MCF 10A (cell line): ENCODE results near the gene PDIK1L. TPM values are rescaled to one million over a fixed set of nuclear protein-coding genes. Genes with fewer than 3 reads are reported as not detected.

Experiments
- BruUV-seq: library from RNA; stranded (reverse); fragments of 400-500 nt; replicated peaks from 2 replicates; lab custom pipeline; 2021; lab: Mats Ljungman, UMichigan
- CTCF ChIA-PET: fragments of 300-600 bp; sonication (Branson Sonifier 250); formaldehyde crosslinking; extraction: SDS; loops from one replicate; lab custom pipeline; 2021; ENCODE audit warnings: antibody characterized with exemption, inconsistent platforms; lab: Yijun Ruan, JAX
- POLR2A ChIA-PET: fragments of 300-600, 350-650 bp; sonication (Branson Sonifier 250); formaldehyde crosslinking; extraction: SDS; loops from one replicate; lab custom pipeline; 2020; ENCODE audit warnings: antibody characterized with exemption, inconsistent platforms; lab: Yijun Ruan, JAX
- DNase-seq: peaks from one replicate; pipeline ENCODE4 v3.0.0-alpha.2; 2018; ENCODE audit not compliant: unreplicated experiment
- H3K27ac Mint-ChIP-seq: one replicate; pipeline ENCODE4 v1.8.0; 2022; ENCODE audit warnings: mild to moderate bottlenecking, low read depth, mixed read lengths; ENCODE audit not compliant: unreplicated experiment
- H3K27me3 Mint-ChIP-seq: one replicate; pipeline ENCODE4 v1.8.0; 2022; ENCODE audit warnings: mixed read lengths; ENCODE audit not compliant: insufficient read depth, unreplicated experiment
- H3K36me3 Mint-ChIP-seq: one replicate; pipeline ENCODE4 v1.8.0; 2022; ENCODE audit warnings: mild to moderate bottlenecking, moderate library complexity, mixed read lengths; ENCODE audit not compliant: insufficient read depth, unreplicated experiment
- H3K4me1 Mint-ChIP-seq: one replicate; pipeline ENCODE4 v1.8.0; 2022; ENCODE audit warnings: mixed read lengths; ENCODE audit not compliant: insufficient read depth, unreplicated experiment
- H3K4me3 Mint-ChIP-seq: one replicate; pipeline ENCODE4 v1.8.0; 2022; ENCODE audit warnings: mild to moderate bottlenecking, moderate library complexity, mixed read lengths; ENCODE audit not compliant: unreplicated experiment
- H3K9me3 Mint-ChIP-seq: one replicate; pipeline ENCODE4 v1.8.0; 2022; ENCODE audit warnings: mixed read lengths; ENCODE audit not compliant: unreplicated experiment
- intact Hi-C: fragments of 100-400 bp; cut with micrococcal nuclease; formaldehyde crosslinking; loops from 2 replicates; pipeline ENCODE4 v1.14.1; 2022
- total RNA-seq: library from RNA; stranded (reverse); gene quantifications from 2 replicates; pipeline ENCODE4 v1.2.3, GENCODE V29; 2022
- TF ChIP-seq, protein P1 (sequence below): fragments of 200-600 bp; IDR thresholded peaks from one replicate; pipeline ENCODE4 v1.8.0; 2022; ENCODE audit warnings: antibody characterized with exemption, mild to moderate bottlenecking; ENCODE audit not compliant: unreplicated experiment

The PDIK1L gene
- total RNA-seq, 1 experiment from 2014 or later: 10.9 TPM

GRCh38 chr1:26127235-26128163 lies 15.9 kb downstream of the PDIK1L start:
- Mint-ChIP-seq H3K4me3 (no peak overlapping the region), H3K27me3 (no peaks in the 10 kb centered on the region), H3K4me1 (peaks cover 22% of the 10 kb centered on the region), H3K9me3 (no peaks in the 10 kb centered on the region), H3K27ac (peak overlapping the region; percentile 84), H3K36me3 (no peaks in the 10 kb centered on the region)
- intact Hi-C loops: no loop called here
- ChIA-PET CTCF (interaction anchor here (0.5 to 3.6 kb wide), 9 partner anchors 14 to 891 kb away, joined by 3 to 27 read pairs (median 3); no protein-coding TSS in a partner anchor), POLR2A (interaction anchor here (0.6 to 9.0 kb wide), 10 partner anchors 10 to 1609 kb away, joined by 3 to 190 read pairs (median 3); partner anchors contain the start of genes CEP85 and PDIK1L)
- TF ChIP-seq, protein P1, sequence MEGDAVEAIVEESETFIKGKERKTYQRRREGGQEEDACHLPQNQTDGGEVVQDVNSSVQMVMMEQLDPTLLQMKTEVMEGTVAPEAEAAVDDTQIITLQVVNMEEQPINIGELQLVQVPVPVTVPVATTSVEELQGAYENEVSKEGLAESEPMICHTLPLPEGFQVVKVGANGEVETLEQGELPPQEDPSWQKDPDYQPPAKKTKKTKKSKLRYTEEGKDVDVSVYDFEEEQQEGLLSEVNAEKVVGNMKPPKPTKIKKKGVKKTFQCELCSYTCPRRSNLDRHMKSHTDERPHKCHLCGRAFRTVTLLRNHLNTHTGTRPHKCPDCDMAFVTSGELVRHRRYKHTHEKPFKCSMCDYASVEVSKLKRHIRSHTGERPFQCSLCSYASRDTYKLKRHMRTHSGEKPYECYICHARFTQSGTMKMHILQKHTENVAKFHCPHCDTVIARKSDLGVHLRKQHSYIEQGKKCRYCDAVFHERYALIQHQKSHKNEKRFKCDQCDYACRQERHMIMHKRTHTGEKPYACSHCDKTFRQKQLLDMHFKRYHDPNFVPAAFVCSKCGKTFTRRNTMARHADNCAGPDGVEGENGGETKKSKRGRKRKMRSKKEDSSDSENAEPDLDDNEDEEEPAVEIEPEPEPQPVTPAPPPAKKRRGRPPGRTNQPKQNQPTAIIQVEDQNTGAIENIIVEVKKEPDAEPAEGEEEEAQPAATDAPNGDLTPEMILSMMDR: no peak
- no TSS peak for BruUV-seq
- DNase-seq: no peak

GRCh38 chr1:26129778-26130177 lies 18.2 kb downstream of the PDIK1L start:
- ChIA-PET CTCF (interaction anchor here (0.5 to 1.6 kb wide), 4 partner anchors 15 to 234 kb away, joined by 3 to 4 read pairs (median 4); no protein-coding TSS in a partner anchor), POLR2A (interaction anchor here (0.6 to 1.0 kb wide), 2 partner anchors 9 to 18 kb away, joined by 3 to 4 read pairs; partner anchors contain the start of gene PDIK1L)
- peaks cover 15% of the 10 kb centered on the region for H3K4me1 Mint-ChIP-seq
- no peaks in the 10 kb centered on the region for H3K9me3 Mint-ChIP-seq
- no TSS peak for BruUV-seq
- DNase-seq: no peak
- H3K27me3 Mint-ChIP-seq: no peaks in the 10 kb centered on the region
- TF ChIP-seq, protein P1: no peak
- intact Hi-C loops: no loop called here
- H3K27ac Mint-ChIP-seq: no peak overlapping the region
- no peak overlapping the region for H3K4me3 Mint-ChIP-seq
- H3K36me3 Mint-ChIP-seq: no peaks in the 10 kb centered on the region

DNA sequence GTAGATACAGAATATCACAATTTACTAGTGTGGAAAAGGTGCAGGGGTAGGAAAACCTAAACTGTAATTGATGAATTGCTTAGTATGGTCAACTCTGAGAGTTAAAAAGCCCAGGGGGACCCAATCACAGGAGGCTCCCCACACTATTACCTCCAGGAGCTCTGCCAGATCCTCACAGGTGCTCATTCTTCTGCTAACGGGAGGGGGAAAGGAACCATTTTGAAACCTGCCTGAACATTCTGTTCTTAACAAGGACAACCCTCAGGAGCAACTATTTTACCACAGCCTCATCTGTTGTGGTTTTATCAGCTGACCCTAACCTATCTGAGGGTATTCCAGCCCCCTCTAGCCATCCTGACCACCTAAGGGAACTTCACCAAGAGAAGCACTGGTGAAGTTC lies 19.1 kb downstream of the PDIK1L start:
- CTCF ChIA-PET: interaction anchor here (0.8 to 1.6 kb wide), 3 partner anchors 14 to 96 kb away, joined by 4 to 9 read pairs (median 4); no protein-coding TSS in a partner anchor
- no peak for DNase-seq

More for the DNA sequence above, 19.1 kb downstream of the PDIK1L start:
- Mint-ChIP-seq H3K27ac (no peak overlapping the region), H3K36me3 (no peaks in the 10 kb centered on the region), H3K9me3 (no peaks in the 10 kb centered on the region), H3K27me3 (no peaks in the 10 kb centered on the region), H3K4me3 (no peak overlapping the region), H3K4me1 (peaks cover 15% of the 10 kb centered on the region)
- no TSS peak for BruUV-seq
- TF ChIP-seq, protein P1: no peak
- intact Hi-C loops: no loop called here
- POLR2A ChIA-PET: interaction anchor here (1.7 kb wide), 1 partner anchor 18 kb away, joined by 4 read pairs; no protein-coding TSS in a partner anchor
